ENCODE results near the gene EPS8.

The EPS8 gene

DNA sequence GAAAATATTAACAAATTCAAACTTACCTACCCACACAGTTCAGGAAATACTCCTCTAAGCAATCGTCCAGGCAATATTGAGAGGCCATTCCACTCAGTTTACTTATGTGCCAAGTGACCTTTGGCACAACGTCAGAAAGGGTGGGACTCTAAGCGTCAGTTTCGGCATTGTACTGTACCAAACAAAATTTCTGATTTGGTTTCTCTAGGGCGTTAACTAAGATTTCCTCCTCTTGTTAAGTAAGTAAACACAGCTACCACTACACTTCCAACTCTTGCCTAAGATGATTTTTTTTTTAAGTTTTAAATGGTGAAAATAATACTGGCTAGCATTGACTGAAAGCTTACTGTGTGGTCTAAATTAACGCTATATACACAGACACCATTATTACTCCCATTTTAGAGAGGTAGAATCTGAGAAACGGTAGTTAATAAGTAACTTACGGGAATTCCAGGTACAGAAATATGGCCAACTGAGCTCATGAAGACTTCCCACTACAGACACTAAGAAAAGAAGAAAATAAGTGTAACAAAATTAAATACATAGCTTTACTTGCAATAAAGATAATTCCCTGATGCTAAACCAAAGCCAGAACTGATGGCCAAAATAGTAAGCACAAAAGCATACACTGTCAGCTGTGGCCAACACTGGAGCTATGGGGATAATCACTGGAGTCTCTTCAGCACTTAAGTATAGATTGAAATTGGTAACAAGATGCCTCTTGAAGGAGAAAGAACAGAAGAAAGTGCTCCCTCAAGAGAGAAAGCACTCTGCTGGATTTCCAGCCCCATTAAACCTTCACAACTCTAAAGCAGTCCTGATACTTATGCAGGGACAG is 76.1 kb downstream of the EPS8 start:
- no peak for DNase-seq

DNA sequence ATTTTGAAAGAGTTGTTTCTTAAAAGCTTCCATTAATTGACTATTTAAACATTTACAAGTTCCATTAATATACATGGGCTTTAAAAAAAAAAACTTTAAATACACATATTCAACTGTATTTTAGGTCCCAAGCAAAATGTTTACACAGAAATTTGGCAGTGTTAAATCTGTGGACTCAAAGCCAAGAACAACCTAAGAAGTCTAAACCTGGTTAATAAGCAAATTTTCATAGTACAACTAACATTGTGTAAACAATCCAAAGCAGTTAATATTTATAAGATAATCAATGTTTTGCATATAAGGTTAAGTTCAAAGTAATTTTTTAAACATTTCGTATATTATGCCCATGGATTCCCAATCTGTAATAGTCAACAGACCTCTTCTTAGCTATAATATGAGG is 77.0 kb downstream of the EPS8 start:
- no peak for DNase-seq

DNA sequence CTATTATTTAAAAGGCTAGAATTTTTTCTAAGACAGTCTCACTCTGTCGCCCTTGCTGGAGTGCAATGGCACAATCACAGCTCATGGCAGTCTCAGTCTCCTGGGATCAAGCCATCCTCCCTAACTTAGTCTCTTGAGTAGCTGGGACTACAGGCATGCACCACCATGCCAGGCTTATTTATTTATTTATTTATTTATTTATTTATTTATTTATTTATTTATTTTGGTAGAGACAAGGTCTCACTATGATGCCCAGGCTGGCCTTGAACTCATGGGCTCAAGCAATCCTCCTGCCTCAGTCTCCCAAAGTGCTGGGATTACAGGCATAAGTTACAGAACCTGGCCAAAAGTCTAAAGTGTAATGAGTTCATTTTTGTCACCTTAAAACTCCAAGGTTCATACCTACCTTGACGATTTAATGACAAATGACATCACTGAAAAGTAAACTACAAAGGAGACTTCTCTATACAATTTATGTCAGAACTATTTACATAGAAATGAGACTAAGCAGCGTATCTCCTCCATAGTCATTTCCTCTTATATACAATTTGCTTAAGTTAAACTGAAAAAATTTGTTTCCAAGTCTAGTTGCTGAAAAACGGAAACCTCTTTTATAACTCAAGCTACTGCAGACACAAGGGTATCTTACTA is 78.2 kb downstream of the EPS8 start:
- no peak for DNase-seq

DNA sequence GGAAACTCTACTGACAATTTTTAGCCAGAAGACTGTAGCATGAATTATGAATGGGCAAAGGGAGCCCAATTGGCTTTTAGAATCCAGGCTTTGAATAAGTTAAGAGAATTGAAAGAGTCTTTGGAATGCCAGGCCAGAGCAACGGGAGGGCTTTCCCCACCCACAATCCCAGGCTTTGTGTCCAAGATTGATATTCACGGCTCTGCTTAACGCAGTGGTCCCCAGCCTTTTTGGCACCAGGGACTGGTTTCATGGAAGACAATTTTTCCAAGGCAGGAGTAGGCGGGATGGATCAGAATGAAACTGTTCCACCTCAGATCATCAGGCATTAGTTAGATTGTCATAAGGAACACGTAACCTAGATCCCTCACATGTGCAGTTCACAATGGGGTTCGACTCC is 79.6 kb downstream of the EPS8 start:
- no peak for DNase-seq

DNA sequence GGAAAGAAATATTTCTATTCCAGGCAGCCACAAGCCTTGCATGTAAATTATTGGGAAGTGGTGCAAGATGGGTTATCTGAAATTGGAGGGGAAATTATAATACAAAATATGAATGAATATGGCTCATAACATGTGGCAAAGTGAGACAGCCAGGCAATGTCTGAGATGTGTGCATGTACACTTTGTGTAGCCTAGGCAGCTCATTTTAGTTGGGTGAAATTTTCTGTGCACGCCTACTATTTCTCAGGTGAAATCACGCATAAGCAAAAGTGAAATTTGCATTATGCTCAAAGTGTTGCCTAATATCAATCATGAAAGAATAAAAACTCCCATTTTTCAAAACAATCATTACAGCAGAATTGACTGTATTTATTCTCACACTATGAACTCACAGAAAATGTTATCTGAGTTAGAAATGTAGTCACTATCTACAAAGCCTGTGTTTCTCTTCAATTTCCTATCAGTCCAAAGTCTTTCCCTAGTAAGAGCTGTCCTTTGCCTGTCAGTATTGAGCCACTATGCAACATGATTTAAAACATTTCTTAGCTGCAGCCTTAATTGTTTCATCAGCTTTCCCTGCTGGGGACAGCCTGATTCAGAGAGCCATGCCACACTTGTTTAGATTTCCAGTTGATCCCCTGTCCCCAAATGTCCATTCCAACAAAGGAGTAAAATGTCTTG is 80.7 kb downstream of the EPS8 start:
- no peak for DNase-seq

DNA sequence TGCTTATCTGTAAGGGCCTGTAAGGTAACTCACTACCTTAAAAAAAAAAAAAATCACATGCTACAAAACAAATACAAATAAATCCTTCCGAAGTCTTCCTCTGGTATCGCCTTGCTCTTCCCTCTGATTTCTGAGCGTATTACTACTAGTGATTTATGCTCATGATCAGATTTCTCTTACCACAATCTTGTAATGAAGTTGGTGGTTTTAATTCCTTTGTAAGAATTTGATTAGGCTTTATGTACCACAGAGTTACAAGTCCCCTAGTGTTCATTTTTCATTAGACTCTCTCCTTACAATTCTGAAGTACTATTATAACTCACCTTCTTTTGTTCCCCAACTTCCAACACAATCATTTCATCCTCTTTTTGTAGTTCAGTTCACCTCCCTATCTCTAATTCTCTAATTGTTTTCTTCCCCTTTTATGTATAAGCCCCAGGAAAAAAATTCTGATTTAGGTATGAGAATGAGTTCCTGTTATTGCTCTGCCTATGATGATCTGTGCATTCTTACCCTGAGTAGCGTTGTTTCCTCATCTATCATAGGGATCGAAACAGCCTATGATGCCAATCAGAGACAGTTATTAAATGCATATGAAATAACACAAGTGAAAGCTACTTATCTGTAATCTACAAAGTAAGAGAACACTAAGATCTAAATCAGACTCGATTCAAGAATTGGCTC is 81.5 kb downstream of the EPS8 start:
- no peak for DNase-seq

DNA sequence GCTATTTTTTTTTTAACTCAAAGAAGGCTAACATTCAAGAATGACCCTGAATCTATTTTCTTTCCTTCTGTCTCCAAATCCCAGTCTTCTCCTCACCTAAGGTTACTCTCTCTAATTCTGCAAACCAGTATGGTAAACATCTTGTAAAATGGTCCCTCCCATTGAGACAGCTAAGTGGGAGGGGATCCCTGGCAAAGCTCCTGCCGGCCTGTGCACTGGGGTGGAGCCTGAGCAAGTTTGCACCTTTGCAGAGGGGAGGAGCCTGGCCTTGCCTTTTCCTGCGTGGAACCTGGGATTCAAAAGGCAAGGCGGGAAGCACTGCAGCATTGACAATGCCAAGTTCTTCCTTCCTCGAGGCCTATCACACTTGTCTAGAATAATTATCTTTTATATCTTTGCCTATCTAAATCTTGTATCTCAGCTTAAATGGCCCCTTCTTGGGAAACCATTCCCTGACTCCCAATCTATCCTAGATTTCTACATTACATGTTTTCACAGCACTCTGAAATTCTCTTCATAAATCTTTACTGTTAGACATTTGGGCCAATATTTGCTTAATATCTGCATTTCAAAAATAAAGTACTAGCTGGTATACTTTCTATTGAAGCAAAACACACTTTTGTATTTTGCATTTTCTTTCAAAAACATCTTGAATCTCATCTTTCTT is 83.0 kb downstream of the EPS8 start:
- DNase-seq = no peak

DNA sequence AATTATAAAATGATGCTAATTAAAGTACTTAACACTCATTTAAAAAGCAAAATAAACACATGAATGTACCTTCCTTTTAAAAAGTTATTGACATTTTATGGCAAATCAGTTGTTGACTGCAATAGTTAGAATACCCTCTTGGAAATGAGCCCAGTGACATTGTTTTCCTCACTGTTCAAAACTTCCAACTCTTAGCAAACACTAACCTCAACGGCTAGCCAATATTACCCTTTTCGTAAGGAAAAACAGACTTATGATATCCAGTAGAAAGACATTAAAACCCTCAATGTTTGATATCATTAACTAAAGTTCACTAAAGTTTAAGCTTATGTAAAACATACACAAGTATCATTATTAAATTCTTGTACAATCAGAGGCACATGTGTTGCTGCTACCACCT is 83.6 kb downstream of the EPS8 start:
- no peak for DNase-seq

DNA sequence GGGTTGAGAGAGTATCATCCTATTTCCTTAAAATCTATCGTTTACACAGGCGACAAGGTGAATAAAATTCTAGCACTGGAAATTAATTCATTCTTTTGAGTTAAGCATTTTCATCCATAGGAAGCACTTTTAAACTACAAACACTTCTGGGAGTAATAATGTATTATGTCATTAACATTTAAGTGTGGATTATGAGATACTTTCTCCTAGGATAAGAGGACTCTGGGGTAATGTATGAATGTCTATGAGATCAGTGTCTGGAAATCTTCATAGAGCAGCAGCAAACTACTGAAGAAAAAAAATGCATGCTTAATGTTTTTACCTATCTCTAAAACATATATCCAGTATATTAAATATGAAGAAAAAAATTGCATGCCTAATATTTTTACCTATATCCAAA is 86.9 kb downstream of the EPS8 start:
- DNase-seq = no peak

DNA sequence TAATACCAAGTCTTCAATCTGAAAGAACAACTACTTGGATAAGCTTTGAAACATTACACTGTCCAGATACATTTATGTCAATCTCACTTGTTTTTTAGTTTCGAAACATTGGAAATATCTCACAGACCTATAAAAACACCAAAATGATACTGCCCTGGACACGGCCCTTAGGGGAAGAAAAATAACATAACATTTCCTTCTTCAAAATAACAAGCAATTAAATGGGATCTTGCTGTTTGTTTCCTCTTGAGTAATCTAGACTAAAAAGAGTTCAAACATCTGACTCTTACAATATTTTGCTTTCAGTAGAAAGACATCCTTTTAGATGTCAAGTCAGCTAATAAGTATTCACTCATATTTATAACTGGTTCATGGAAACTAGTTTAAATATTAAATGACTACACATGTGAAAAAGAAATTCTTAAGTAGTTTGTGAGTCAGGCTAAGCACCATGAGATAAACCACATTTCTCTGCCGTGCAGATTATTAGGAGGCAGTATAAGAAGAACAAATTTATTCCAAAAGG is 87.5 kb downstream of the EPS8 start:
- no peak for DNase-seq

DNA sequence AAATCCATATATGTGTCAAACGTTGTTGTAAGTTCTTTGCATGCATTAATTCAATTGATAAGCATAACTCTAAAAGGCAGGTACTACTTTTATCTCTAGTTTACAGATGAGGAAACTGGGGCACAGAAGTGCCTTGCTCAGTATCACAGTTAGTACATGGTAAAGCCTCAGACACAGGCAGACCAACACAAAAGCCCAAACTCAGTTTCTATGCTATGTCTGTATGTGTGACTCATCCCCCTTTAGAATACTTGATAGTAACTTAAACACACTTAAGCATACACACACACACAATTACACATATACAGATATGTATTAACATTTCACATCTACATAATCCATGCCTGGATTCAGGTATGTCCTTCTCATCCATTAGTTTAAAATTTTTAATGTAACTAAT is 88.0 kb downstream of the EPS8 start:
- no peak for DNase-seq

DNA sequence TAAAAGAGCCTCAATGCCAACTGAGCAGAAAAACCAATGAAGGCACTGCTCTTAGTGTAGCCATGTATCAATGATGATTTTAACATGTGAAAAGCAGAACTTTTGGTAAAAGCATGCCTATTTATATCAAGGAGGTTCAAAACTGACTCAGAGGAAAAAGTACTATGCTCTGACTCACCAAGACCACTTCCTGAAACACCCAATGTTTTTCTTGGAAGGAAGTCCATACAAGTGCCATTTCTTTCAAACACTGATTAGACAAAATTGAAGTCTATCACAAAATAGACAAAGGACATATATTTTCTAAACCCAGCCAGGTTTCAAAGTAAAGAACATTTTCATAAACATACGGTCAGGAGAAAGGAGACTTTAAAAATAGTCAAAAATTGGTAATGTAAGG is 88.6 kb downstream of the EPS8 start:
- no peak for DNase-seq

DNA sequence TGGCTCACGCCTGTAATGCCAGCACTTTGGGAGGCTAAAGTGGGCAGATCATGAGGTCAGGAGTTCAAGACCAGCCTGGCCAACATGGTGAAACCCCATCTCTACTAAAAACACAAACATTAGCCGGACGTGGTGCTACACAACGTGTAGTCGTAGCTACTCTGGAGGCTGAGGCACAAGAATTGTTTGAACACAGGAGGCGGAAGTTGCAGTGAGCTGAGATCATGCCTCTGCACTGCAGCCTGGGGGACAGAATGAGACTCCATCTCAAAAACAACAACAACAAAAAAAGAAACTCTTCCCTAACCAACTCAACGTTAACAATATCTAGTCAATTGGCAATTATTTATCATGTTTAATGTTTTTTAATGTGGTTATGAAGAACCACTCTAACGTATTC is 89.3 kb downstream of the EPS8 start:
- no peak for DNase-seq

DNA sequence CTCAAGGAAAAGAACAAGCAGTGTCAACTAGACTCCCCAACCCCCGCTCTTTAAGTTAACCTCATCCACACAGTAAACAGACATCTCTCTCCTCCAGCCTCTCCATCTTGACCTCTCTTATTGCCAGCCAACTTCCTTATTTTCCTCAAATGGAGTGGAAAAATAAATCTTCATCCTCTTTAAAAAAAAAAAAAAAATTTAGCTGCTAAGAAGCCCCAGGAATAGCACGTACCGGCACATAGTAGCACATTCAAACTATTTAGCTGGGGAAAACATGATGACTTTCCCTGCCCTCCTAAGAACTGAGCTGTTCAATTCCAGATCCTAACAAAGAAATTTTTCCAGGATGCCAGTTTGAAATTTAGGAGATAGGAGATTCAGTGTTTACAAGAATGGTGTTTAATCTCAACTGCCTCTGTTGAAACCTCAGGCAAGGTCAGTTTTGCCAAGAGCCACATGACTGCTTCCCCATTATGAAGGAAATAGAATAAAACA is 90.8 kb downstream of the EPS8 start:
- no peak for DNase-seq

DNA sequence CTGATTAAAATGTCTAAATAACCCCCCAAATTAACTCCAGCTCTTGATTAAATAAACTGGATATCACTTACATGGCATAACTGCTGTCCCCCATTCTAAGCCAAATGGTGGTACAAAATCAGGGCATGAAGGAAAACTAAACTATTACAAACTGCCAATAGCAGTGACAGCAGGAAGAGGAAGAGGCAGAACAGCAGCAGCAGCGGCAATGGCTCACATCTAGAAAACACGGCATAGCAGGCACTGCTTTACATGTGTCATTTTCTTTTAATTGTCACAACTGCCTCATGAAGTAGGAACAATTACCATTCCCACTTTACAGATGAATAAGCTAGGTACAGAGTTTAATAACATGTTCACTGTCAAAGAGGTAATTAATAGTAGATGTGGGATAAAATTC is 92.0 kb downstream of the EPS8 start:
- DNase-seq = no peak

DNA sequence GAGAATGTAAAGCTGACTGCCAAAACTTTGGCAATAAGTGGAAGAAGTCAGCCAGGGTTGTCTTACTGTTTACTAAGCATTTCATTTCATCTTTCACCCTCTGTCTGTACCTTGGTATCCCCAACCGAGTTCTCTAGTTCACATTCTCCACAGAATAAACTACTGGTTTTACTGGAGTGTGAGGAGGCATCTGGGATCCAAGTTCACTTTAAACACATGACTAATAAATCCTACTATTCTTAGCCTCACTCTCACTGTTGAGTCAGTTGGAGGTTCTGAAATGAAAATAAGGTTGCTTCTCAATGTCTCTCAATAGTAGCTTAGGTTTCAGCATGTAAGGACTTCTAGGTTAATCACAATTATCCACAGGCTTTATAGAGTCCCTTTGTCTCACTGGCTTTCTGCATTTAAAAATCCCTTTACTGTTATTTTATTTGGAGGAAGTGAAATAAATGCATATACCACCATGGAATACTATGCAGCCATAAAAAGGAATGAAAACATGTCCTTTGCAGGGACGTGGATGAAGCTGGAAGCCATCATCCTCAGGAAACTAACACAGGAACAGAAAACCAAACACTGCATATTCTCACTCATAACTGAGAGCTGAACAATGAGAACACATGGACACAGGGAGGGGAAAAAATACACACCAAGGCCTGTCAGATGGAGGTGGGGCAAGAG is 95.8 kb downstream of the EPS8 start:
- DNase-seq = no peak

DNA sequence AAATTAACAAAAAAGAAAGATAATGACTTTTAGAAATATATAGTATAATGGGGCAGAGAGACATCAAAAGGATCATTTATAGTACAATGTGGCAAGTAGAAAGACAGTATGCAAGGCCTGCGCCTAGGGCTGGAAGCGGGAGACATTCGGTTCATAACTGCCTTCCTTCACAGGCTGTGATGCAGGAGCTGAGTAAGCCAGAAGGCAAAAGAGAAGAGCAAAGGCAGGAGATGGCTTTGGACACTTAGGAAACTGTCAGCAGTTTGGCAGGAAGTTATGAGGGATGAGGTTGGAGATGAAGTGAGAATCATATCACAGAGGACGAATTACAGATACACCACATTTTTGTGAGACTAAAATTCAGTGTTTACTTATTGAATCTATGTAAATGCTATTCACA is 97.8 kb downstream of the EPS8 start:
- DNase-seq = no peak

DNA sequence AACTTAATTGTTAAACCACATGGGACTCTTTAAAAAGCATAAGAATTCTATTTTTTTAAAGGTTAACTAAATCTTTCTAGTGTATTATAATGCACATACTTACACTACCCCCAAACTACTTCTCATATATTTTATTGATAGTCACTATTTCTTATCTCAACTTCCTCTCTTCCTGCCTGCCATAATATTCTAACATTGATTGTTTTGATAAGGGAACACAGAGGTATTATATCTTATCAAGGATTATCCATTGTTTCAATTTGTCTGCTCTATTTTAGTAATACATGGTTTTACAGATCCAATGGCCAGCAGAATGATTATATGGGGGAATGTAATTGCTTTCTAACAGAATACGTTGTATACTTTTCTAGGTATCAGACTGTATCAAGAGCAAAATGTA is 98.9 kb downstream of the EPS8 start:
- no peak for DNase-seq

DNA sequence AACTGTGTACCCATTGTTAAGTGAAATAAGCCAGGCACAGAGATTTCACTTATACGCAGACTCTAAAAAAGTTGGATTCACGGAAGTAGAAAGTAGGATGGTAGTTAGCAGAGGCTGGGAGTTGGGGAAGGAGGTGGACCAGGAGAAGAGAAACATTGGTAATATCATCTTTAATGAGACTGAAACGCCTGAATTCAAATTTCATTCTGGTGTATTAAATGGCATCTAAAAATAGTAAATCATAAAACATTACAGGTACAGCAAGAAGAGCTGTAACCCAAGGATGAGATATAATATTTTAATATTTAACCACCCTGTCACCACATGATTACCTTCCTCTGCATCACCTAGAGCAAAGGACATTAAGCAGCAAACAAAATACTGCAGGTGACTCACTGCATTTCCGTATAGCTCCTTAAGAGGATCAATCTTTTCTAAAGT is 99.4 kb downstream of the EPS8 start:
- no peak for DNase-seq

DNA sequence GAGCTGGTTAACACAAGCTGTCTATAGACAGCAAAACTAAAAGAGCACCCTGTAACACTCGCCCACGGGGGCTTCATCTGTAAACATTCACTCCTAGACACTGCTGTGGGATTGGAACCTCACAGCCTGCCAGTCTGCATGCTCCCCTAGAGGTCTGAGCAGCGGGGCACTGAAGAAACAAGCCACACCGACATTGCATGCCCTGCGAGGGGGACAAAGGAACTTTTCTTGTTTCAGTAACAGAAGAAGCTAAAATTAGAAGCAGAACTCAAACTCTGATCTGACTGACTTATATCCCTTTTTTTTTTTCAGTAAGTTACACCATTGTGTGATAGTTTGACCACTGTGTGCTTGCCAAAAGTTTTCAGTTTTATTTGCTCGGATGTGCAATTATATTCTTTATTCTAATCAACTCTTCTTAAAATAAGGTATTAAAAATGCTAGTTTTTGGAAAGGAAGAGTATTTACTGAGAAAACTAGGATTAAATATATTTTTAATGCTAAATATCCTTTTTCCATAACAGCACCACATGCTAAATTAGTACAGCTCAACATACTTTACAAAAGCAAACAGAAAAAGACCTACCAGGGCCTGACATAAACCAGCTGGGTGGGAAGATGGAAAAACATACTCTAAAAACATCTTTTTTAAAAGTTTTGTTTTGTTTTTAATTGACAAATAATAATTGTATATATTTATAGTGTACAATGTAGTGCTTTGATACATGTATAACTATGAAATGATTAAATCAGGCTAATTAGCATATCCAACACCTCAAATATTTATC is 100.2 kb downstream of the EPS8 start:
- no peak for DNase-seq

DNA sequence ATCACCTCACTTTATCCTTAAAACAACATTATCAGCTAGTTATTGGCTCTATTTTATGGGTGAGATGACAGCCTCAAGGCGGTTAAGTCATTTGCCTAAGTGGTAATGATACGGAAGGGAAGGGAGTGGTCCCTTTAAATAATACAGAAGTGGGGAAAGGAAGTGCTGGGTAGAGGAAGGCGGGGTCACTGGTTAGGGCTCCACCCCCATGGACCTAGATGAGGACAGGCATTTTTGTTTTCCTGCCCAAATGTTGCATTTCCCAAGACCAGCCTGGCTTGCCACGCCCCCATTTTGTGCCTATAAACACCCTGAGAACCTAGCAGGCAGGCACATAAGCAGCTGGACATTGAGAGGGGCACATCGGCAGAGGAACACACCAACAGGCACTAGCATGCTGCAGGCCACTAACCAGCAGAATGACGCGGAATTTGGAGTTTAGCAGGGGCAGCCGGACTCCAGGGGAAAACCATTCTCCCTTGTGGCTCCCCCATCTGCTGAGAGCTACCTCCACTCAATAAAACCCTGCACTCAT is 100.9 kb downstream of the EPS8 start:
- DNase-seq = no peak
